GM12878 (cell line): ENCODE data around the gene ADCK1. TPM values are rescaled to one million over a fixed set of nuclear protein-coding genes. Genes with fewer than 3 reads are reported as not detected.

ENCODE experiments used
- ATAC-seq: fragments of 200-7000 bp; cut with Tn5 transposase; 3 replicates; pipeline ENCODE4 v1.9.1; 2020; ENCODE audit warnings: mild to moderate bottlenecking, moderate library complexity
- BruUV-seq: library from RNA; stranded (reverse); fragments of 400-500 nt; replicated peaks from 2 replicates; lab custom pipeline; 2021; lab: Mats Ljungman, UMichigan
- CTCF ChIA-PET: fragments of 300-600 bp; sonication (Branson Sonifier 250); formaldehyde crosslinking; extraction: SDS; loops from one replicate; lab custom pipeline; 2021; ENCODE audit warnings: inconsistent platforms; lab: Yijun Ruan, JAX
- POLR2A ChIA-PET: fragments of 350-600 bp; formaldehyde crosslinking; extraction: SDS; loops from one replicate; lab custom pipeline; 2021; ENCODE audit warnings: inconsistent platforms; lab: Charles Lee
- RAD21 ChIA-PET: fragments of 300-600 bp; sonication (Branson Sonifier 250); formaldehyde crosslinking; loops from one replicate; lab custom pipeline; 2023; ENCODE audit warnings: antibody characterized with exemption; ENCODE audit not compliant: unreplicated experiment; lab: Charles Lee
- SMC1A ChIA-PET: fragments of 300-600 bp; sonication (Branson Sonifier 250); formaldehyde crosslinking; loops from one replicate; lab custom pipeline; 2023; ENCODE audit not compliant: unreplicated experiment, uncharacterized antibody; lab: Charles Lee
- DNase-seq: peaks from one replicate; pipeline ENCODE4 v3.0.0-alpha.2; 2011; ENCODE audit warnings: low read depth, low spot score
- FAIRE-seq: peaks from 3 replicates; lab custom pipeline; 2011; peaks lifted over from hg19 to GRCh38; lab: Jason Lieb, UNC
- H2AFZ ChIP-seq: 2 replicates; pipeline ENCODE4 v1.6.0; 2011; ENCODE audit warnings: low read depth, low read length, control low read depth; ENCODE audit not compliant: control insufficient read depth
- H3K27ac ChIP-seq: 2 replicates; pipeline ENCODE4 v1.5.1; 2011; ENCODE audit warnings: control low read depth; ENCODE audit not compliant: control insufficient read depth, insufficient read depth
- H3K27me3 ChIP-seq, 2 experiments: replicated peaks in 1 of 2; 2 replicates each; pipeline versions ENCODE4 v1.6.0 to v1.6.1; 2011; ENCODE audit warnings: low read length in 1 of 2; ENCODE audit not compliant: control insufficient read depth in 2 of 2, insufficient read depth in 2 of 2
- H3K36me3 ChIP-seq, 2 experiments: 2 replicates each; pipeline ENCODE4 v1.5.1; 2011; ENCODE audit warnings: low read length in 1 of 2; ENCODE audit not compliant: control insufficient read depth in 2 of 2, insufficient read depth in 2 of 2
- H3K4me1 ChIP-seq: 2 replicates; pipeline ENCODE4 v1.6.1; 2011; ENCODE audit warnings: mild to moderate bottlenecking, low read length, moderate library complexity, mixed read lengths; ENCODE audit not compliant: control insufficient read depth, insufficient read depth
- H3K4me2 ChIP-seq: 2 replicates; pipeline ENCODE4 v1.6.0; 2011; ENCODE audit warnings: control low read depth; ENCODE audit not compliant: control insufficient read depth, insufficient read depth
- H3K4me3 ChIP-seq: fragments of 200-600 bp; sonication (generic); 2 replicates; pipeline ENCODE4 v1.5.1; 2016
- H3K79me2 ChIP-seq: 2 replicates; pipeline ENCODE4 v1.6.0; 2011; ENCODE audit warnings: low read length; ENCODE audit not compliant: control insufficient read depth, insufficient read depth
- H3K9ac ChIP-seq: 2 replicates; pipeline ENCODE4 v1.8.0; 2011; ENCODE audit warnings: low read length, control low read depth, mixed read lengths; ENCODE audit not compliant: control insufficient read depth, insufficient read depth
- H3K9me3 ChIP-seq: replicated peaks from 3 replicates; pipeline ENCODE4 v1.5.1; 2011; ENCODE audit warnings: mild to moderate bottlenecking, low read length; ENCODE audit not compliant: control insufficient read depth, insufficient read depth
- H4K20me1 ChIP-seq: 2 replicates; pipeline ENCODE4 v1.6.0; 2011; ENCODE audit not compliant: control insufficient read depth, insufficient read depth
- CEBPB ChIP-seq, 2 experiments: fragments of 150-350 bp in 1 of 2; IDR thresholded peaks; 2 replicates each; pipeline ENCODE4 v1.6.1; 2012 to 2014; ENCODE audit warnings: low read depth in 2 of 2, low read length in 2 of 2, borderline replicate concordance in 1 of 2, inconsistent platforms in 1 of 2
- CHD1 ChIP-seq: IDR thresholded peaks from 2 replicates; pipeline ENCODE4 v1.6.1; 2012; ENCODE audit warnings: low read depth, low read length, improper control_type of control experiment
- JUND ChIP-seq: IDR thresholded peaks from 2 replicates; pipeline ENCODE4 v1.6.1; 2012; ENCODE audit warnings: low read depth, mild to moderate bottlenecking, low read length, improper control_type of control experiment, moderate library complexity
- KDM1A ChIP-seq: fragments of 200-600 bp; sonication (generic); IDR thresholded peaks from 2 replicates; pipeline ENCODE4 v1.6.1; 2016; ENCODE audit warnings: borderline replicate concordance
- PRDM15 ChIP-seq: fragments of 450-650 bp; formaldehyde crosslinking; IDR thresholded peaks from 2 replicates; pipeline ENCODE4 v1.4.0; 2020; ENCODE audit warnings: mild to moderate bottlenecking, moderate library complexity
- SIX5 ChIP-seq: IDR thresholded peaks from 2 replicates; pipeline ENCODE4 v1.6.1; 2011; ENCODE audit warnings: mild to moderate bottlenecking, low read depth, low read length, moderate library complexity; ENCODE audit not compliant: severe bottlenecking
- SREBF1 ChIP-seq: IDR thresholded peaks from 2 replicates; pipeline ENCODE4 v1.6.1; 2012; ENCODE audit warnings: mild to moderate bottlenecking, low read length
- SREBF2 ChIP-seq: IDR thresholded peaks from 2 replicates; pipeline ENCODE4 v1.6.1; 2012; ENCODE audit warnings: mild to moderate bottlenecking, low read length
- ZBTB33 ChIP-seq: fragments of 450-650 bp; IDR thresholded peaks from 2 replicates; pipeline ENCODE4 v1.6.1; 2017; ENCODE audit warnings: mild to moderate bottlenecking
- ZZZ3 ChIP-seq: IDR thresholded peaks from 2 replicates; pipeline ENCODE4 v1.6.1; 2011; ENCODE audit warnings: low read depth; ENCODE audit not compliant: control insufficient read depth, insufficient read length
- WGBS: methylation state at CpG from one replicate; pipeline ENCODE4 v1.1.6; 2016; ENCODE audit warnings: low lambda C conversion rate; ENCODE audit not compliant: insufficient replicate concordance, insufficient coverage; ENCODE audit errors: missing lambda C conversion rate; 5-methylcytosine and 5-hydroxymethylcytosine counted together
- in situ Hi-C: fragments of 300-500 bp; cut with MboI; formaldehyde crosslinking; loops from 9 replicates; pipeline ENCODE4 v1.14.3; 2018; ENCODE audit warnings: mixed read lengths
- intact Hi-C: fragments of 100-400 bp; cut with micrococcal nuclease; formaldehyde crosslinking; loops from one replicate; pipeline ENCODE4 v1.14.2; 2022; ENCODE audit not compliant: unreplicated experiment
- polyA plus RNA-seq, 11 experiments: library from polyadenylated mRNA; depleted of rRNA in 4 of 11; unstranded in 6 of 11; stranded (reverse) in 5 of 11; fragments of >200 nt; fragmentation: Nextera tagmentation in 4 of 11; fragmentation: Illumina TruSeq in 1 of 11; extraction: Ambion mirVana in 4 of 11; extraction: Trizol in 1 of 11; gene quantifications; 1 replicate in 1 of 11; 2 replicates in 10 of 11; pipeline versions ENCODE4 v1.2.1 to v1.2.3, GENCODE V29; 2011 to 2016; ENCODE audit warnings: inconsistent platforms in 2 of 11, missing spikeins in 2 of 11, low read depth in 1 of 11
- total RNA-seq, 4 experiments: library from RNA; depleted of rRNA in 3 of 4; stranded (reverse); fragments of >200 nt in 3 of 4; fragmentation: Illumina TruSeq in 1 of 4; extraction: Trizol in 1 of 4; gene quantifications; 2 replicates each; pipeline versions ENCODE4 v1.2.1 to v1.2.3, GENCODE V29; 2013 to 2021
- TF ChIP-seq, protein P1 (sequence below): fragments of 450-650 bp; IDR thresholded peaks from 2 replicates; pipeline ENCODE4 v1.6.1; 2017; ENCODE audit warnings: antibody characterized with exemption, mild to moderate bottlenecking, moderate library complexity

The ADCK1 gene
- total and polyA plus RNA-seq, 10 of the 15 experiments (the other 5 are each of a cell fraction or from before 2014, with no cell fraction given), result 3.3 to 8.5 (median 5.1) TPM

GRCh38 chr14:77965050-77965449 lies 165.1 kb downstream of the ADCK1 start:
- no peaks in the 10 kb centered on the region; a peak in 1 of 4 replicates for H3K27me3 ChIP-seq
- ChIA-PET SMC1A (no interaction called here), CTCF (no interaction called here), POLR2A (no interaction called here), RAD21 (no interaction called here)
- TF ChIP-seq SREBF2 (no peak), JUND (no peak), KDM1A (no peak), ZZZ3 (no peak), CEBPB (IDR thresholded peaks at IDR 0.05; ENCODE audit: borderline replicate concordance in 1 of 2, low read depth in 2 of 2, low read length in 2 of 2) (no peak), SIX5 (no peak), SREBF1 (no peak), CHD1 (no peak), PRDM15 (CRISPR knock-in tag) (no peak), ZBTB33 (no peak)
- TF ChIP-seq, protein P1, sequence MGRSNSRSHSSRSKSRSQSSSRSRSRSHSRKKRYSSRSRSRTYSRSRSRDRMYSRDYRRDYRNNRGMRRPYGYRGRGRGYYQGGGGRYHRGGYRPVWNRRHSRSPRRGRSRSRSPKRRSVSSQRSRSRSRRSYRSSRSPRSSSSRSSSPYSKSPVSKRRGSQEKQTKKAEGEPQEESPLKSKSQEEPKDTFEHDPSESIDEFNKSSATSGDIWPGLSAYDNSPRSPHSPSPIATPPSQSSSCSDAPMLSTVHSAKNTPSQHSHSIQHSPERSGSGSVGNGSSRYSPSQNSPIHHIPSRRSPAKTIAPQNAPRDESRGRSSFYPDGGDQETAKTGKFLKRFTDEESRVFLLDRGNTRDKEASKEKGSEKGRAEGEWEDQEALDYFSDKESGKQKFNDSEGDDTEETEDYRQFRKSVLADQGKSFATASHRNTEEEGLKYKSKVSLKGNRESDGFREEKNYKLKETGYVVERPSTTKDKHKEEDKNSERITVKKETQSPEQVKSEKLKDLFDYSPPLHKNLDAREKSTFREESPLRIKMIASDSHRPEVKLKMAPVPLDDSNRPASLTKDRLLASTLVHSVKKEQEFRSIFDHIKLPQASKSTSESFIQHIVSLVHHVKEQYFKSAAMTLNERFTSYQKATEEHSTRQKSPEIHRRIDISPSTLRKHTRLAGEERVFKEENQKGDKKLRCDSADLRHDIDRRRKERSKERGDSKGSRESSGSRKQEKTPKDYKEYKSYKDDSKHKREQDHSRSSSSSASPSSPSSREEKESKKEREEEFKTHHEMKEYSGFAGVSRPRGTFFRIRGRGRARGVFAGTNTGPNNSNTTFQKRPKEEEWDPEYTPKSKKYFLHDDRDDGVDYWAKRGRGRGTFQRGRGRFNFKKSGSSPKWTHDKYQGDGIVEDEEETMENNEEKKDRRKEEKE, result no peak
- no peaks in the 10 kb centered on the region for H3K79me2 ChIP-seq
- WGBS, result 70% methylated on average over 4 of the region's 4 CpGs
- no peaks in the 10 kb centered on the region for H4K20me1 ChIP-seq
- H3K4me2 ChIP-seq, result no peak overlapping the region
- DNase-seq (no peak), FAIRE-seq (no peak), ATAC-seq (no peak)
- no peak overlapping the region for H2AFZ ChIP-seq
- BruUV-seq, result no TSS peak
- H3K4me1 ChIP-seq, result 0 out of 2 replicates have a peak, but pooled peaks cover 6% of the 10 kb centered on the region
- in situ Hi-C loops, result no loop called here
- H3K9ac ChIP-seq, result no peak overlapping the region
- H3K9me3 ChIP-seq, result no peaks in the 10 kb centered on the region
- H3K27ac ChIP-seq, result no peak overlapping the region
- H3K4me3 ChIP-seq, result no peak overlapping the region
- no peaks in the 10 kb centered on the region for H3K36me3 ChIP-seq
- intact Hi-C loops, result no loop called here
